ENCODE results near the gene PLEKHG4.

PLEKHG4 gene

DNA sequence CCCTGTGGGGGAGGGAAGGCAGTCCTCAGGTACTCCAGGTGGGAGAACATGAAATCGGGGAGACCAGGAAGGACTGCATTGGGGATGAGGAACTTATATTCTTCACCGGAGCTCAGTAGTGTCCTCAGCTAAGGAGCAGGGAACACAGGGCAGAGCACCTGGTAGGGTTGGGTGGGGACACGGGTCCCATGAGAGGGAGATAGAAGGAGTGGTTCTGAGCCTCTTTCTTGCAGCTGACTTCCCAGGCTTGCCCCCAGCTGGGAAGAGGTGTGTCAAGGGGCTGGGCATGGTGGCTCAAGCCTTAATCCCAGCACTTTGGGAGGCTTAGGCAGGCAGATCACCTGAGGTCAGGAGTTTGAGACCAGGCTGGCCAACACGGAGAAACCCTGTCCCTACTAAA is 34.1 kb upstream of the PLEKHG4 start:
- in situ Hi-C loops (cut with HindIII; ENCODE audit: low sequenced_read_pairs), result no loop called here

DNA sequence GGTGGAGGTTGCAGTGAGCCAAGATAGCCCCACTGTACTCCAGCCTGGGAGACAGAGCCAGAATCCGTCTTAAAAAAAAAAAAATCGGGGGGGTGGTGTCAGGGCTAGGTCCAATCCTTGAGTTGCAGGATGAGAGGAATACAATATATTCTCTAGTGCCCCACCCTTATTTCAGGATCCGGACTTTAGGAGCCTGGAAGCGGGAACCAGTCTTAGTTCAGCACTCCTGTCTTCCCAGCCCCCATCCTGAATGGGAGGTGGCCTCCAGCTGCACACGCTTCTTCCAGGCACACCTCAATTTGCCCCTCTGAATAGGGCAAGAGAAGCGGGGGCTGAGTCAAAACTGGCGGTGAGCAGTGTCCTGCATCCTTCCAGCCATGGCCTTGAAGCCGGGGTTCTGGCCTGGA is 33.7 kb upstream of the PLEKHG4 start:
- in situ Hi-C loops (cut with HindIII; ENCODE audit: low sequenced_read_pairs), result no loop called here

DNA sequence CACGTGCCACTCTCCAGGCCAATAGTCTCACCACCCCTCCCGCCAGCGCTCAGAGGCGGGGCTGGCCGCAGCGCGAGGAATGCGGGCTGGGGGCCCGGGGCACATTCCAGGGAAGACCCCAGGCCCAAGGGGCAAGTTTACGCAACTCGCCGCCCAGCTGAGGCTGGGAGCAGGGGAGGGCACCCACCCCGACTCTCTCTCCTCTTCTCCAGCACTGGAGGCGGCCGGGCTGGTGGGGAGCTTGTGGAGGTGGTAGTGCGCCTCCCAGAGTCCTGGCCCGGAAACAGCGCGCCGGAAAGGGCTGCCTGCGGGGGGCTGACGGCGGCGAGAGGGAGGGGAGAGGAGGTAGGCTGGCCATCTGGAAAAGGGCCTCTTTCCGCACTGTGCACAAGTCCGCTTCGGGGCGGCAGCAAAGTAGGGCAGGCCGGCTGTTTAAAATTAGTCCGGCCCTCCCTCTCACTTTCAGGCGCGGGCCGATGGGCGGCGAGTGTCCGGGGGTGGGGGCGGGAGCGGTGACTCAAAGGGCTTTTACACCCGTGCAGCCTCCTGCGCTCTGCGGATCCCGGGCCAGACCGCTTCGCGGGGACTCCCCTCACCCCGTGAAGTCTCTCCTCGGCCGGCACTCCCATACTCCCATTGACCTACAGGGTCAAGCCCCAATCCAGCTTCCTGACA is 33.1 kb upstream of the PLEKHG4 start:
- in situ Hi-C loops (cut with HindIII; ENCODE audit: low sequenced_read_pairs), result no loop called here

DNA sequence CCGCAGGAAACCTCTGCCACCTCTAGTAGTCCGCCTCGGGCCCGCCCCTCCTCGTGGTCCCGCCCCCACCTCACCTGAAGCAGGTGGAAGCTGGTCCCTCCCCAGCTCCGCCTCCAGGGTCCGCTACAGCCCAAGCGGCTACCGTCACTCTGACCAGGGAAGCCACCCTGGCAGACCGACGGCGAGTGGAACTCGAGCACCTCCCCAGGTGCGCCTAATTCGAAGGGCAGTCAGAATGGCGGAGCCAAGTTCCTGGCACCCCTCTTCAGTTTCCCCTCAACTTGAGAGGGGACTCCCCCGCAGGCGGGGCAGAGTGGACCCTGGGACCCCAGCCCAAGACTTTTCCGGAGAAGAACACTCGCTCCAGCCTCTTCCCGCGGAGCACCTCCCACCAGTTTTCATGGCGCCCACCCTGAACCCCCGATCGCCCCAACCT is 32.6 kb upstream of the PLEKHG4 start:
- in situ Hi-C loops (cut with HindIII; ENCODE audit: low sequenced_read_pairs), result no loop called here

DNA sequence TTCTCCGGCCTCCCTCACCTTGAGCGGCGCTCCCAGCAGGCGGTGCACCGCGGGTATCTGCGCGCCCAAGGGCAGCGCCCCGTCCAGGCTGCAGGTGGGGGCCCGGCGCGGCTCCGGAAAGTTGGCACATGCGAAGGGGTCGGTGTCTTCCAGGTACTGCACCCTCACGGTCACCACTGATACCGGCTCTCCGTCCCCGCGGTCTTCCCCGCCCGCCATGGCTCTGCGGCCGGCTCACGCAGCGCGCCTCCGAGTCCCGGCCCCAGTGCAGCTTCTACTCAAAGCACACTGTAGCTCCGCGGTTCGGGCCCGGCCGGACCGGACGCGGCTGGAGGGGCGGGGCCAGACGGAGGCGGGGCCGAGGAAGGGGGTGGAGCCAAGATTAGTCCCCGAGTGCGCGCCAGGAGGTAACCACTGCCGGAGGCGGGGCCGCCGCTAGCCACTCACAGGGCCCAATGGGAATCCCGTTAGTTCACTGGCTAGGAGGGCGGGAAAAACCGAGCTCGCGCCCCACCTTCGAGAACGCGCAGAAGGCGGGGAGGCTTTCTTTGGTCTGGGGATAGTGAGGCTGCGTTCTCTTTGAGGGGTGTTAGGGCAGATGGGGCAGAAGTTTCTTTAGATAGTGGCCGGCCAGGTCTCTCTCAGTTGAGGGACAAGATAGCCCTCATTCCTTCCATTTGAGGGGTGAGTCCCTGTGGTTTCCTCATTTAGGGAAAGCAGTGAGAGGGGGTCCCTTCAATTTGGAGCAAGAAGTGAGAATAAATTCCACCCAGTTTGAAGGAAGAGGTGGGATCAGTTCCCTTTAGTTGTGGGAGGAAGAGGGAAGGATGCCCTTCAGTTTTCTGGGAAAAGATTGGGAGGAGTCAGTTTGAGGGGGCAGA is 31.9 kb upstream of the PLEKHG4 start, which contains the start of gene FHOD1:
Gene FHOD1 (minus strand): TSS at position 290 of the 881 bp plus-strand sequence. CDS start 71 bp downstream, at position 219.
- in situ Hi-C loops (cut with HindIII; ENCODE audit: low sequenced_read_pairs), result no loop called here

DNA sequence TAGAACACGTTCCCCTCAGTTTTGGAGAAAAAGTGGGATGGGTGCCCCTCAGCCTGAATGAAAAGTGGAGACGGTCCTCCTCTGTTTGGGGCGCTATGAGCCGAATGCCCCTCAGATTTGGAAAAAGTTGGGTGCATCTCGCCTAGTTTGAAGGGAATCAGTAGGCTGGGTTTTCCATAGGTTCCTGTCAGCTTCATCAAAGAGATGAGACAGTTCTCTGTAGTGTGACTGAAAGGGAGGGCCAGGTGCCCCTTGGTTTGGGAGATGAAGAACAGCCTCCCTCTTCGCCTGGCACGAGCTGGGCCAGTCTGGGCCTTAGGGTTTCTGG is 31.3 kb upstream of the PLEKHG4 start:
- in situ Hi-C loops (cut with HindIII; ENCODE audit: low sequenced_read_pairs), result no loop called here

DNA sequence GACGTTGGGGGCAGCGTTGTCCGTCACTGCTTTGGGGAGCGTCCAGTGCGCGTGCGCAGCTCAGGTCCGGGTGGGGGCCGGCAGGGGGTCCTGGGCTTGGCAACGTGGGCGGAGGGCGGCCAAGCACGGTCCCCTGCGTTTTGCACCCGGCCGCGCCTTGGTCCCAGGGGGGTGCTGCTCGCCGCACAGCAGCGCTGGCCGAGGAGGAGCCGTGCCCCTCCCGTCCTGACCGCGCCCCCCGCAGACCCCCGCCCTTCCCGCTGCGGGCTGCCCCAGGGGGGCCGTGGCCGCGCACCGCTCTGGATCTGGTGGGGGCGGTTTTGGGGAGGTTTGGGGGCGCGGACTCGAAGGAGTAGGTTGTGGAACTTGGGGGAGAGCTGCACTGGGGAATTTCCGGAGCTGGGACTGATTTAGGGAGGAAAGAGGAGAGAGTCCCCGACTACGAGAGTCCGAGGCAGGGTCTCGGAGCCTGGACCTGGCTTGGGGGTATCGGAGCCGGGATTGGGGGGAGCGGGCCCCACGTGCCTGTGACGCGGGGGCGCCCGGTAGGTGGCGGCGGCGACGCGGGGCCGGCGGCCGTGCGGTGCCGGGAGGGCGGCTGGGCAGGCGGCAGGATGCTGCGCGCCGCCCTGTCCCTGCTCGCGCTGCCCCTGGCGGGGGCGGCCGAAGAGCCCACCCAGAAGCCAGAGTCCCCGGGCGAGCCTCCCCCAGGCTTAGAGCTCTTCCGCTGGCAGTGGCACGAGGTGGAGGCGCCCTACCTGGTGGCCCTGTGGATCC is 30.7 kb upstream of the PLEKHG4 start, which contains the start of gene SLC9A5:
Gene SLC9A5 (plus strand): TSS at position 579 of the 777 bp plus-strand sequence. CDS start 36 bp downstream, at position 615.
- in situ Hi-C loops (cut with HindIII; ENCODE audit: low sequenced_read_pairs), result no loop called here

DNA sequence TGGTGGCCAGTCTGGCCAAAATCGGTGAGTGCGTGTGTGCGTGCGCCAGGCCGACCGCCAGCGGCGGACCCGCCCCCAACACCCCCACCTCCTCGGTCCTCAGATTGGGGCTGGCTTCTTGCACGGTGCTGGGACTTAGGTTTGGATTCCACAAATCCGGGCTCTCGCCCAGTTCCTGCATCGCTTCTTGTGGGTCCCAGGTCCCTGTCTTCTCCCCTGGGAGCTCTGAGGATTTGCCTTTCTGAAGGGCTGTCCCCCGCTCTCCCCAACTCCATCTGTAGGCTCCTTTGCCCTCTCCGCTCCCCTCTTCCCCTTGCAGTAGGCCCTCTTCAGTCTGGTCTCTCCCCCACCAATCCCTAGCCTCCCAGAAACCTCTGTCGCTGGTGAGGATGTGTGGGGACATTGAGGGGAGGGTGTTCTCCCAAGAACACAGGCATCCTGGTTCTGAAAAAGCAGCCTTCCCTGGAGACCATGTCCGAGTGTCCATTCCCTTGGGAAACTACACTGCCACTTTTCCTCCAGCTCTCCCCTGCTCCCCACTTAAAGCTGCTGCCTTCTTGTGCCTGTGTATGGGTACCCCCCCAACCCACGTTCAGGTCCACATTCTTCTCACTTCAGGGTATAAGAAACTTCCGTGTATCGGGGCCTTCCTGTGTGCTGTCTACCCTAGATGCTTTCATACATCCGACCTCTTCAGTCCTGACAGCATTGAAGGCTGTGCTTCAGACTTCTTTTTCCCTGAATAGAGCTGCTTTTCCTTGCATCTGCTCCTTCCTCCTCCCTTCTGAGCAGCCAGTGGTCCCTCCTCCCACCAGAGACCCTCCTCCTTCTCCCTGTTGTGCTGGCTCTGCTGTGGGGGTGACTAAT is 29.9 kb upstream of the PLEKHG4 start:
- in situ Hi-C loops (cut with HindIII; ENCODE audit: low sequenced_read_pairs), result no loop called here

DNA sequence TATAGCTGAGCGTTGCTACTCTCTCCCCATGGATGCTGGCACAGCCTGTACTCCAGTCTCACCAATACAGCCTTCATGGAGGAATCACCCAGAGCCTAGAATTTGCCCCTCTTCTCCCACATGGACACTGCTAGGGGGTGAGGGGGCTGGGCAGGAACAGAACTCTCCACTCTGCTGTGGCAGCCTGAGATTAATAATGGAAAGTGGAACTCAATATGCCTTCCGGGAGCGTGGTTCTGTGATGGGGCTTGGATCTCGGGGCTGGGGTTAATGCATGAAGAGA is 29.3 kb upstream of the PLEKHG4 start:
- in situ Hi-C loops (cut with HindIII; ENCODE audit: low sequenced_read_pairs), result no loop called here

DNA sequence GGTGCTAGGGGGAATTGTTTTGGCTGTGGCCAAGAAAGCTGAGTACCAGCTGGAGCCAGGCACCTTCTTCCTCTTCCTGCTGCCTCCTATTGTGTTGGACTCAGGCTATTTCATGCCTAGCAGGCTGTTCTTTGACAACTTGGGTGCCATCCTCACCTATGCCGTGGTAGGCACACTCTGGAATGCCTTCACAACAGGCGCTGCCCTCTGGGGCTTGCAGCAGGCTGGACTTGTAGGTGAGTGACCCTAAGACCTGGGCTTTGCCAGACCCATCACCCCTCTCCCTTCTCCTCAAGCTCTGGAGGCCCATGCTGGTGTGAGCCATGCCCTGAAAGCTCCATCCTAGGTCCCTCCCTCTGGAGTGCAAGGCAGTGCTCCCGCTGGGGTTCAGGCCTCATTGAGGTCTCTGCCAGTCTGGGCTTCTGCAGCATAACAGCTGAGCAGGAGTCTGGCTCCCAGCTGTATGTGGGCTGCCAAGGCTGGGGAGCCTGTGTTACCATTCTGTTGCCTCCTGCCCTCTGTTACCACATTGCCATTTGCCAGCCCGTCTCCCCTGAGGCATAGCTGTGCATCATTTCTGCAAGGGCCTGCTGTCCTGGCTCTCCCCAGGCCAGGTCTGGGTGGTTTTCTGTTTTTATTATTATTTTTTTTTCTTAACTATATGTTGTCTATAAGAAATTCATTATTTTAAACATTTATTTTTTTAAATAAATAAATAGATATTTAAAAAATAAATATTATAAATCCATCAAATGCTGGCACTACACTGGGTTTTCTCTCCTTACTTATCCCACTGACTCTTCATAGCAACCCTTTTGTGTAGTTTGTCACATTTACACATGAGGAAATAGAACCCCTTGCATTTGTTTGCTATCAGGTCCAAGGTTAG is 26.5 kb upstream of the PLEKHG4 start:
- in situ Hi-C loops (cut with HindIII; ENCODE audit: low sequenced_read_pairs), result no loop called here

DNA sequence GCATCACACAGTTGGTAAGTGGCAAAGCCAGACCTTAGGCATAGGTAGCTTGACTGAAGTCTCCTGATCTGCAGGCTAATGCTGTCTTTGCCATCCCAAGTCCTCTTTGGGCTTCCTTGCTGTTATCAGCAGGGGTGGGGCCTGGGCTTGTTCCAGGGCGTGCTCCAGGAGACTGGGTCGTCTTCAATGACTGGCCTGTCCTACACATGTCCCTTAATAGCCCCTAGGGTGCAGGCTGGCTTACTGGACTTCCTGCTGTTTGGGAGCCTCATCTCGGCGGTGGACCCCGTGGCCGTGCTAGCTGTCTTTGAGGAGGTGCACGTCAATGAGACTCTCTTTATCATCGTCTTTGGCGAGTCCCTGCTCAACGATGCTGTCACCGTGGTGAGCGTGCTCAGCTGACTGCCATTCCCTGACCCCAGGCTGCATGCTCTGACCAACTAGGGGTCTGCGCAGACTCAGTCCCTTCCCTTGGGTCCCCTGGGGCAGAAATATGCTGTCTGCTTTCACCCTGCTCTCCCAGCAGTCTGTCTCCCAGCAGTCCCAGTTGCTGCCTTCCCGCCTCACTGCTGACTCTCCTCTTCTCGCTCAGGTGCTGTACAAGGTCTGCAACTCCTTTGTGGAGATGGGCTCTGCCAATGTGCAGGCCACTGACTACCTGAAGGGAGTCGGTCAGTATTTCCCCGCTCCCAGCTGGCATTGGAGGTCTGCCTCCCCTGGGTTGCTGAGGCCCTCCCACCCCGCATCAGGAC is 24.4 kb upstream of the PLEKHG4 start:
- in situ Hi-C loops (cut with HindIII; ENCODE audit: low sequenced_read_pairs), result no loop called here

DNA sequence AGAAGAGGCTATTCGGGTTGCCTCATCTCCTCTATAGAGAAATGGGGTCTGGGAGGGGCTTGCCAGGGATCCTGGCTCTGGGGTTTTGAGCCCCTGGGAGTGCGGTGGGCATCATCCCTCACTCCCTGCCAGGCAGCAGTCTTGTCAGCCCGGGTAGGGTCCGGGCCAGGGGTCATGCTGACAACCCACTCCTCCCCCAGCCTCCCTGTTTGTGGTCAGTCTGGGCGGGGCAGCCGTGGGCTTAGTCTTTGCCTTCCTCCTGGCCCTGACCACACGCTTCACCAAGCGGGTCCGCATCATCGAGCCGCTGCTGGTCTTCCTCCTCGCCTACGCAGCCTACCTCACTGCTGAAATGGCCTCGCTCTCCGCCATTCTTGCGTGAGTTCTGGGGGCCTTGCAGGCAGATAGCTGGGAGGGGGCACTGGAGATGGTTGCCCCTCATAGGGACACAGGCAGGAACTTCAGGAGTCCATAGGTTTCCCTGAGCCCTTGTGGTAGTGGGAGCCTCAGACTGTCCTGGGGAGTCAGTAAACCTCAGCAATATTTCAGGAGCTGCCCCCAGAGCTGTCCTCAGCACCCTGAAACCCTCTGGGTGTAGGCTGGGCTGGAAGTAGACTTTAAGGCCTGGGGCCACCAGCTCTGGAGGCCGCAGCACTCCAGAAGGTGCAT is 23.6 kb upstream of the PLEKHG4 start:
- in situ Hi-C loops (cut with HindIII; ENCODE audit: low sequenced_read_pairs), result no loop called here

DNA sequence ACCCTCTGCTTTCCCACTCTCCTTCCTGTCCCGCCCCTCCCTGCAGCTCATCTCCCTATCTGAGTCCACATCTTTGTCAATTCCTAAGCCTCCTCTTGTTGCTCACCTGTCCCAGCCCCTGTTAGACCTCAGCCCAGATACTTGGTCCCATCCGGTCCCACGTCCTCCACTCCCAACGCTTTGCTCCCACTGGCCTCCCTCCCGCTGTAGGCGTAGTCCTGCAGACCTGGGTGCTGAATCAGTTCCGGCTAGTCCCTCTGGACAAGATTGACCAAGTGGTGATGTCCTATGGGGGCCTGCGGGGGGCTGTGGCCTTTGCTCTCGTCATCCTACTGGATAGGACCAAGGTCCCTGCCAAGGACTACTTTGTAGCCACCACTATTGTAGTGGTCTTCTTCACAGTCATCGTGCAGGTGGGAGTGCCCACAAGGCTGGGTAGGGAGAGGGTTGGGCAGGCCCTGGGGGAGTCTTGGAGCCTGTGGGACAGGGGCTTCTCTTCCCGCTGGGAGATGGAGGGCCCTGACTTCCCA is 22.6 kb upstream of the PLEKHG4 start:
- in situ Hi-C loops (cut with HindIII; ENCODE audit: low sequenced_read_pairs), result no loop called here

DNA sequence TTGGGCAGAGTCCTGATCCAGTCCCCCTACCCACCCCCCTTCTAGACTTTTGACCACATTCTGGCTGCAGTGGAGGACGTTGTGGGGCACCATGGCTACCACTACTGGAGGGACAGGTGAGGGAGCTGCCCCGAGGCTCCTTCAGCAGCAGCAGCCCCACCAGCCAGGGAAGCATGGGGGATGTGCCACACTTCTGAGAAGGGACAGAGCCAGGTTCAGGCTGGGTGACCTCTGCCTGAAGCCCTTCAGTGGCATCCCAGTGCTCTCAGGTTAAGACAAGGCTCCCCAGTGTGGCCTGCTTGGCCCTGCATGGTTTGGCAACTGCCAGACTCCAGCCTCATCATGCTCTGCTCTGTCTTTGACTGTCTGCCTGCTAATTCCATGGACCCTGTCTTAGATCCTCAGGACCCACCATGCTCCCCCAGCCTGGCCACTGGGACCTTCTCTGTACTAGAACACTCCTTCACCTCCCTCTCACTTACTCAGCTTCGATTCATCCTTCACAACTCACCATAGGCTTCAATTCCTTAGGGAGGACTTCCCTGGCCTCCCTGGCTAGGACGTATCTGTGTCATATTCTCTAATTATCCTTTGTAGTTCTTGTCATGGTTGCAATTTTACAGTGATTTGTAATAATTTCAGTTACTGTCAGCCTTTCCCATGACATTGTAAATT is 21.7 kb upstream of the PLEKHG4 start:
- in situ Hi-C loops (cut with HindIII; ENCODE audit: low sequenced_read_pairs), result no loop called here

DNA sequence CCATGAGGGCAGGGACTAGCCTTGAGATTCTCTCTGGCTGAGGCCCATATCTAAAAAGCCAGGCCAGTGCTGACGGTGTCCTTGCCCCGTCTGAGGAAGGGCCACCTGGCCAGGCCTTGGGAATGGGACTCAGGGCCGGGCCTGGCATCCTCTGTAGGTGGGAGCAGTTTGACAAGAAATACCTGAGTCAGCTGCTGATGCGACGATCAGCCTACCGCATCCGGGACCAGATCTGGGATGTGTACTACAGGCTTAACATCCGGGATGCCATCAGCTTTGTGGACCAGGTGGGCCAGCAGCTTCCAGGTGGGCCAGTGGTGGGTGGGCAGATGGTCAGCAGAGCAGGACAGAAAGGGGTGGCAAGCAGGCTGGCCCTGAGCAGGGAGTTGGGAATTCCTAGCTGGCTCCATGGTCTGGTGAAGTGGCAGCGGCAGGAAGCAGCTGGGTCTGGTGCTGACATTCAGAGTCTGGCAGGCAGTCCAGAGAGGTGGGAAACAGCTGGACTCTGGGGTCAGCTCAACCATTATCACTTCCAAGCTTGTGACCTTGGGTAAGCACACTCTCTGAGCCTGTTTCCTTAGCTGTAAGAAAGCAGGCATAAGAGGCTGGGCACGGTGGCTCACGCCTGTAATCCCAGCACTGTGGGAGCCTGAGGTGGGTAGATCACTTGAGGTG is 21.0 kb upstream of the PLEKHG4 start:
- in situ Hi-C loops (cut with HindIII; ENCODE audit: low sequenced_read_pairs), result no loop called here

DNA sequence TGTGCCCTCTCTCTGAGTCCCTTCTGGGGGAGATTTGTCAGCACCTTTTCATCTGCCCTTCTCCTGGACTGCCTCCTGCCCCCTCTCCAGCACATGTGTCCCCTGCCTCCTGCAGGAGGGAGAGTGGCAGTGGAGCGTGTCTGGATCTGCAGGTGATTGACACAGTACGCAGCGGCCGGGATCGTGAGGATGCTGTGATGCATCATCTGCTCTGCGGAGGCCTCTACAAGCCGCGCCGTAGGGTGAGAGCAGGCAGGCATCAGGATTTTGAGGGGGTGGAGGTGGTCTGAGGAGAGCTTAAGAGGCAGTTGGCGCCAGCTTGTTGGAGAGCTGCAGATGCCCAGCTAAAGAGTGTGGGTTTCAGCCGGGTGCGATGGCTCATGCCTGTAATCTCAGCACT is 19.6 kb upstream of the PLEKHG4 start:
- in situ Hi-C loops (cut with HindIII; ENCODE audit: low sequenced_read_pairs), result loop anchor here (5.0 kb wide), 1 partner anchor 42 kb away; no protein-coding TSS in a partner anchor
